Measurements from ENCODE around the gene NHEJ1. TPM values are rescaled to one million over a fixed set of nuclear protein-coding genes. Genes with fewer than 3 reads are reported as not detected.

Gene NHEJ1
- polyA plus RNA-seq, 1 experiment, result 24.1 TPM

- CTCF ChIA-PET, result interaction anchor here (1.4 to 8.6 kb wide), 3 partner anchors 8 to 37 kb away, joined by 5 to 67 read pairs (median 7); no protein-coding TSS in a partner anchor
- no peak for DNase-seq (ENCODE audit: low read depth)
Observed at GRCh38 chr2:219082332-219082958, 78.2 kb downstream of the NHEJ1 start.

GRCh38 chr2:219081701-219082331 lies 78.8 kb downstream of the NHEJ1 start:
- CTCF ChIA-PET, result interaction anchor here (1.4 to 8.6 kb wide), 5 partner anchors 8 to 38 kb away, joined by 5 to 67 read pairs (median 12); no protein-coding TSS in a partner anchor
- no peaks in the 10 kb centered on the region for H3K27me3 ChIP-seq (ENCODE audit: control insufficient read depth, insufficient read depth, low read length)
- TF ChIP-seq CTCF (IDR thresholded peaks at IDR 0.05; ENCODE audit: insufficient read depth, low read depth, low read length), result no peak
- DNase-seq (ENCODE audit: low read depth), result no peak
- H3K36me3 ChIP-seq (ENCODE audit: control insufficient read depth, insufficient read depth, low read length), result peaks cover 2% of the 10 kb centered on the region
- POLR2A ChIA-PET, result no interaction called here
- H3K4me3 ChIP-seq (ENCODE audit: low read depth, low read length), result no peak overlapping the region

More at GRCh38 chr2:219082332-219082958, 78.2 kb downstream of the NHEJ1 start:
- POLR2A ChIA-PET, result no interaction called here
- Histone ChIP-seq H3K36me3 (ENCODE audit: control insufficient read depth, insufficient read depth, low read length) (no peaks in the 10 kb centered on the region; the same call in 1 of the 2 replicates), H3K4me3 (ENCODE audit: low read depth, low read length) (no peak overlapping the region), H3K27me3 (ENCODE audit: control insufficient read depth, insufficient read depth, low read length) (no peaks in the 10 kb centered on the region)
- TF ChIP-seq CTCF (IDR thresholded peaks at IDR 0.05; ENCODE audit: insufficient read depth, low read depth, low read length), result no peak

DNA sequence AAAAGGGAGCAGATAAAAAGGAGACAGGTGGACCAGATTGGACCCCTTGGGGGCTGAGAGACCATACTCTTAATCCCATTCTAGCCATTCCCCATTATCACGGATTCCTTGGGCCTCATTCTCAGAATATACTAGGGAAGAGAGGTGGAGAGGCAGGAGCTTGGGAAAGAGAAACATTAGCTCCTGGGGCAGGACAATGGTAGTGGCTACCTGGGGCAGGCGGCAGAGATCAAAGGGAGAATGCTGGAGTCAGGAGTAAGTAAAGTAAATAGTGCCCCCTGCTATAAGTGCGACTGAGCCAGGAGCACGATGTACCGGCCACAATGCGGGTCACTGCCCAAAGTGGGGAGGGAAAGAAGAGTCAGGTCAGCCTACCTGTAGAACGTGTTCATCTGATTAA lies 79.5 kb downstream of the NHEJ1 start:
- H3K4me3 ChIP-seq (ENCODE audit: low read depth, low read length), result no peak overlapping the region
- TF ChIP-seq CTCF (IDR thresholded peaks at IDR 0.05; ENCODE audit: insufficient read depth, low read depth, low read length), result no peak
- DNase-seq (ENCODE audit: low read depth), result no peak
- POLR2A ChIA-PET, result no interaction called here
- H3K36me3 ChIP-seq (ENCODE audit: control insufficient read depth, insufficient read depth, low read length), result peaks cover 2% of the 10 kb centered on the region; the same call in 1 of the 2 replicates
- no peaks in the 10 kb centered on the region for H3K27me3 ChIP-seq (ENCODE audit: control insufficient read depth, insufficient read depth, low read length)
- CTCF ChIA-PET, result interaction anchor here (0.8 to 8.6 kb wide), 7 partner anchors 7 to 51 kb away, joined by 3 to 67 read pairs (median 6); no protein-coding TSS in a partner anchor

DNA sequence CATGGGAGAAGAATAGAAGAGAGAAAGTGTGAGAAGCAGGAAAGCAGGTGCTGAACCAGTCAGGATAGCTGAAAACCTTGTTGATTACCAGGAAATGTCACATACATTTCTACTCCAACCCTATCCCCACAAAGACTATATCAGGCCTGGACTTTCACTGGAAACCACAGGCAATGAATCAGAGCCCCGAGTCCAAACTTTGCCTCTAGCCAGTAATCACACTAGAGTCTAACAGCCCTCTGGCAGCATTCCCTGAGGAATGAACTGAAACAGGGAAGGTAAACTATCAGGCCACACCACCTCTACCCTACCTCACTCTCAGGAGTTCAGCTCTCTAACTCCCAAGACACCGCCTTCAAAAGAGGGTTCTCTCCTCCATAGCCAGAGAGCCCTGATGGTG lies 81.2 kb downstream of the NHEJ1 start:
- ChIA-PET POLR2A (no interaction called here), CTCF (interaction anchor here (0.7 to 3.1 kb wide), 5 partner anchors 15 to 75 kb away, joined by 3 to 20 read pairs (median 6); no protein-coding TSS in a partner anchor)
- Histone ChIP-seq H3K4me3 (ENCODE audit: low read depth, low read length) (no peak overlapping the region), H3K36me3 (ENCODE audit: control insufficient read depth, insufficient read depth, low read length) (peaks cover 4% of the 10 kb centered on the region; the same call in 1 of the 2 replicates), H3K27me3 (ENCODE audit: control insufficient read depth, insufficient read depth, low read length) (no peaks in the 10 kb centered on the region)
- no peak for DNase-seq (ENCODE audit: low read depth)
- no peak for TF ChIP-seq CTCF (IDR thresholded peaks at IDR 0.05; ENCODE audit: insufficient read depth, low read depth, low read length)

DNA sequence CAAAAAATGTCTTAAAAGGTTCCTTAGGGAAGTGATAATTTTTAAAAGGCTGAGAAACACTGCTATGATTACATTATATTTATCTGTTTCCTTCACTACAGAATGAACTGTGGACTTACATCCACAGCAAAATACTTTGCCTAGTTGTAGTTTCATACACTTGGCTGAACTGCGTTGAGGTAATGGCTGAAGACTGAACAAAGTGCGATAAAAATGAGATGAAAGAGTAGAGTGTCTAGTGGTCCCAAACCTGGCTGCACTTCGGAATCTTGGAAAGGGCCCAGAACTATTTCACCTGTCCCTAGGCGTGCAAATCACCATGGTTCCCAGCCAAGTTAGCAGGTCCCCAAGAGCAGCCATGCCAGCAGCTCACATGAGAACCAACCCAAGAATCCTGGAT lies 81.7 kb downstream of the NHEJ1 start:
- no peak for TF ChIP-seq CTCF (IDR thresholded peaks at IDR 0.05; ENCODE audit: insufficient read depth, low read depth, low read length)
- Histone ChIP-seq H3K4me3 (ENCODE audit: low read depth, low read length) (no peak overlapping the region), H3K27me3 (ENCODE audit: control insufficient read depth, insufficient read depth, low read length) (no peaks in the 10 kb centered on the region), H3K36me3 (ENCODE audit: control insufficient read depth, insufficient read depth, low read length) (peaks cover 4% of the 10 kb centered on the region; the same call in 1 of the 2 replicates)
- ChIA-PET CTCF (interaction anchor here (0.6 to 3.1 kb wide), 5 partner anchors 15 to 54 kb away, joined by 3 to 20 read pairs (median 6); no protein-coding TSS in a partner anchor), POLR2A (no interaction called here)
- DNase-seq (ENCODE audit: low read depth), result no peak
